HG03064 (cell line): ENCODE data around the gene ADIPOR1.
A peak's percentile ranks its signal among the peaks of the same experiment; 100 is the strongest.
"Not testable (repeated sequence)": the region's sequence is repeated elsewhere in the genome, so short reads cannot be mapped to it uniquely, and the experiment has no call there.

Experiments used
- ATAC-seq: cut with Tn5 transposase; IDR thresholded peaks from one replicate; pipeline ENCODE4 v1.9.1; 2021; ENCODE audit warnings: low read depth; ENCODE audit not compliant: unreplicated experiment

Gene ADIPOR1

DNA sequence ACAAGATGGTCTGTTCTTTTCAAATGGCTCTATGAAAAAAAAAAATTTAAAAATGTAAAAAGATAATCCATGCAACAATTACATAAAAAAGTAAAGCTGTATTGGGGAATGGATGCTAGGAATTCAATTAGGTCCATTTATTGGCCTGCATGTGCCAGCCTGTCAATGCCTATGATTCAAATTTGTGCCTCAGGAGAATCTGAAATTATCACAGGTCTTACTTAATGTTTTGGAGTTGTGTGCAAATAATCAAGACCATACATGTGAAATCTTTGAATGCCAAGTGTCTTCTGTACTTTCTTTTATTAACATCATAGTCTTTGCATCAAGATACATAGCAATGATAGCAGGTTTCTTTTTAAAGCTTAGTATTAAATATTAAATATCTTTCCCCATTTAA is 17.6 kb downstream of the ADIPOR1 start:
- no peak for ATAC-seq

GRCh38 chr1:202938287-202938925 is 19.7 kb downstream of the ADIPOR1 start:
- no peak for ATAC-seq

GRCh38 chr1:202936409-202936808 is 21.7 kb downstream of the ADIPOR1 start:
- not testable (repeated sequence) for ATAC-seq

DNA sequence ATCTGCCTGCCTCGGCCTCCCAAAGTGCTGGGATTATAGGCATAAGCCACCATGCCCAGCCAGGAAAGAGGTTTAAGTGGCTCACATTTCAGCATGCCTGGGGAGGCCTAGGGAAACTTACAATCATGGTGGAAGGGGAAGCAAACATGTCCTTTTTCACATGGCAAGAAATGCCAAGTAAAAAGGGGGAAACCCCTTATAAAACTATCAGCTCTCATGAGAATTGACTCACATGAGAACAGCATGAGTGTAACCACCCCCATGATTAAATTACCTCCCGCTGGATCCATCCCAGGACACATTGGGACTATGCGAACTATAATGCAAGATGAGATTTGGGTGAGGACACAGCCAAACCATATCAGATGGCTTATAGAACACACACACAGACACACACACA is 22.3 kb downstream of the ADIPOR1 start:
- ATAC-seq, result no peak

DNA sequence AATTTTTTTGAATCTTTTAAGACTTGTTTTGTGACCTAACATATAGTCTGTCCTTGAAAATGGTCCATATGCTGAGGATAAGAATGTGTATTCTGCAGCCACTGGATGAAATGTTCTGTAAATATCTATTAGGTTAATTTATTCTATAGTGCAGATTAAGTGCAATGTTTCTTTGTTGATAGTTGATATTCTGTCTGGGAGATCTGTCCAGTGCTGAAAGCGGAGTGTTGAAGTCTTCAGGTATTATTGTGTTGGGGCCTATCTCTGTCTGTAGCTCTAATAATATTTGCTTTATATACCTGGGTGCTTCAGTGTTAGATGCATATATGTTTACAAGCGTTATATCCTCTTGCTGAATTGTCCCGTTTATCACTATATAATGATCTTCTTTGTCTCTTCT is 23.4 kb downstream of the ADIPOR1 start:
- no peak for ATAC-seq

DNA sequence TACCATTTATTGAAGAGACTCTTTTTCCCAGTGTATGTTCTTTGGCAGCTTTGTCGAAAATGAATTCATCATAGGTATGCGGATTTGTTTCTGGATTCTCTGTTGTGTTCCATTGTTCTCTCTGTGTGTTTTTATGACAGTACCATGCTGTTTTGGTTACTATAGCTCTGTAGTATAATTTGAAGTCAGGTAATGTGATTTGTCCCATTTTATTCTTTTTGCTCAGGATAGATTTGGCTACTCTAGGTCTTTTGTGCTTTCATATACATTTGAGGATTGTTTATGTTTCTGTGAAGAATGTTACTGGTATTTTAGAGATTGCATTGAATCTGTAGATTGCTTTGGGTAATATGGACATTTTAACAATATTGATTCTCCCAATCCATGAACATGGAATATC is 25.6 kb downstream of the ADIPOR1 start:
- no peak for ATAC-seq

DNA sequence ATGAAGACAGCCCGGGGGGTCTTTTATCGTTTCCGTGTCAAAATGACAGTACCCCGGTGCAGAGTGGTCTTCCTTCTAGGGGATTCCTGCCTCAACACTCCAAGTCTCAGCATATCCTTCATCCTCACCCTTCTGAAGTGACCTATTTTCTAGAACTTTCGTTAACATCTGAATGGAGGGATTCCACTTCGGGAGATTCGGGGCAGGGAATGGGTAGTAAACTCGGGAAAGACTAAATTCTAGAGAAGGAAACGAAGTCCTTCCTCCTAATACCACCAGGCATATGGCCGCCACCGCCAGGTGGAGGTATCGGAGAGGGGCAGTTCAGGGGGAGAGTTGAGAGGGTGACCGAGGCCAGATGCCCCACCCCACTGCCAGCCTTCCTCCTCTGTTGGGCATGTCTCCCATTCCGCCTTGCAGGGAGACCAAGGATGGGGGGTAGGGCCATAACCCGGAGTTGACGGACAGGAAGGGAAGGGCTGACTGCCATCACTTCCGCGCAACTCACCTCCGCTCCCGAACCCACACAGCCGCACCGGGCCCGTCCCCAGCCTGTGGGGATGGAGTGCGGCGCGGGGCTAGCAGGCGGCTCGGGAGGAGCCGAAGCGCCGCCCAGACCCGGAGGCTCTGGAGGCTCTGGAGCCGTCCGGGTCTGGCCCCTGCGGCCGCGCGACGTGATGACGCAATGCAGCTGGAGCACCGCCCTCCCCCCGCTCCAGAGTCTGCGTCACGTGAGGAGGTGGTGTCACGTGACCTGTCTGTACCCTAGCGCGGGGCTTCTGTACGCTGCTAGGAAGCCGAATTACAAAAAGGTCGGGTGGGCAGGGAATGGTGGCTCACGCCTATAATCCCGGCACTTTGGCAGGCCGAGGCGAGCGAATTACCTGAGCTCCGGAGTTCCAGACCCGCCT is 31.3 kb downstream of the ADIPOR1 start, which contains the start of gene KLHL12:
KLHL12 (minus strand) TSS at position 654 of the 911 bp plus-strand sequence. CDS start 2,072 bp downstream, outside the sequence.
- ATAC-seq, result peak; percentile 92

DNA sequence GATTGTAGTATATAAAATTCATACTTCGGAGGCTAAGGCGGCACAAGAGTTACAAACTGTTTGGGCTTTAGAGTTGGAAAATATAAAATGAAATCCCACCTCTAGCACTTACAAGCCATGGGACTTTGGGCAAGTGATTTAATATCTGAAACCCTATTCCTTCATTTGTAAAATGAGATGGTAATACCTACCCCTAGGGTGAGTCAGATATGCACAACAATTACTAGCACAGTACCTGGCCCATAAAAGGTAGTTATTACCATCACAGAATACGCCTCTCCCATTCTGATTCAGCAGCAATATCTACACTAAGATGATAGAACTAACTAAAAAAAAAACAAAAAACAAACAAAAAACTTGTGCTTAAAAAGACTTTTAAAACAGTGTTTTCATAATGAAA is 34.6 kb downstream of the ADIPOR1 start:
- no peak for ATAC-seq

DNA sequence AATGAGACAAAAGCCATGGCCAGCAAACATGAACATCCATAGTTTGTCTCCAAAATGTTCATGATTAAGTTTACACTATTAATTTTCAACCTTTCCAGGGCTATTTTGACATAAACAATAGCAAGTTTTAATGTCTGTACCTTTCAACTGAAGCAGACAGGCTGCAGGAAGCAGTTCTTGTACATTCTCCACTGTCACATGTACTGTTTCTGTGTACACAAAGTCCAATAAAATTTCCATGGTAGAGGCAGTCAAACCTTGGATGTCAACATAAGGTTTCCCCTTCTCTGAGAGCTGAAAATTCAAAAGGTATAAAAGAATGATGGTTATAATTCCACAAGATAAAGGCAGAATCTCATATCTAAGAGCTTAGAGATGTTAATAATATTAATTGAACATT is 38.5 kb downstream of the ADIPOR1 start:
- no peak for ATAC-seq

DNA sequence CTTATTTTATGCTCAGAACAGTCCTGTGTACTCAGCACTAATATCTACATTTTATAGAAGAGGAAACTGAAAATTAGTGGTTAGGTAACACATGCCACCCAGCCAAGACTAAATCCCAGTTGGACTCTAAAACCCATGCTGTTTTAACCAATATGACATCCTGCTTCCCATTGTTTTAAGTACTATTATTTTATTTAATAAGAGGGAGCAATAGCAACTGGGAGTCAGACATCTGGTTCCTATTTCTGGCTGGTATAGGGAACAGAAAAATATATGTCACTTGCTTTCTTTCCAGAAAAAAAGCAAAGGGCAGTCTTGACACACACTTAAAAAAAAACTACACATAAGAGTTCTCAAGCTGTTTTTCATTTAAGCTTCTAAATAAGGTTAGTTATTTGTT is 43.0 kb downstream of the ADIPOR1 start:
- no peak for ATAC-seq

DNA sequence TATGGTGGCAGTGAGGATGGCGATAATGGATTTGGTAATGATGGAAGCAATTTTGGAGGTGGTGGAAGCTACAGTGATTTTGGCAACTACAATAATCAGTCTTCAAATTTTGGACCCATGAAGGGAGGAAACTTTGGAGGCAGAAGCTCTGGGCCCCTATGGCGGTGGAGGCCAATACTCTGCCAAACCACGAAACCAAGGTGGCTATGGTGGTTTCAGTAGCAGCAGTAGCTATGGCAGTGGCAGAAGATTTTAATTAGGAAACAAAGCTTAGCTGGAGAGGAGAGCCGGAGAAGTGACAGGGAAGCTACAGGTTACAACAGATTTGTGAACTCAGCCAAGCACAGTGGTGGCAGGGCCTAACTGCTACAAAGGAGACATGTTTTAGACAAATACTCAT is 45.6 kb downstream of the ADIPOR1 start:
- not testable (repeated sequence) for ATAC-seq

DNA sequence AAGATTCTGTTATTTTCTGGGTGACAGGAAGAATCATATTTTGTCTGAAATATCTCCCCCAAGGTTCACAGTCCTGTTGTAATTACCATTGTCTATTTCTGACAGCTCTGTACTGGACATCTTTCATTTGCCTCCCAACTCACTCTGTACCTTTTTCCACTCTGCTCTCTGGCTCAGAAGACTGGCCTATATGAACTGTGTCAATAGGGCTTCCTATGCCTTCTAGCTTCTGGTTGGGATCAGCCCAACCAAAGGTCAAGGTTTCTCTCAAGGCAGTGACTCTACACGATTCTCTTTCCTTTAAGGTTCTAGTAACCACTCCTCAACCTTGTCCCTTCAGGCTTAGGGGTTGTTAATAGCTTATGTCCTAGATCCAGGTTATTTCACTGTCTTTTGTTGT is 48.6 kb downstream of the ADIPOR1 start:
- no peak for ATAC-seq

GRCh38 chr1:202908998-202909397 is 49.1 kb downstream of the ADIPOR1 start:
- ATAC-seq, result no peak

GRCh38 chr1:202905331-202905730 is 52.8 kb downstream of the ADIPOR1 start:
- no peak for ATAC-seq

- ATAC-seq, result not testable (repeated sequence)
Measured at GRCh38 chr1:202903808-202904207, 54.3 kb downstream of the ADIPOR1 start.

DNA sequence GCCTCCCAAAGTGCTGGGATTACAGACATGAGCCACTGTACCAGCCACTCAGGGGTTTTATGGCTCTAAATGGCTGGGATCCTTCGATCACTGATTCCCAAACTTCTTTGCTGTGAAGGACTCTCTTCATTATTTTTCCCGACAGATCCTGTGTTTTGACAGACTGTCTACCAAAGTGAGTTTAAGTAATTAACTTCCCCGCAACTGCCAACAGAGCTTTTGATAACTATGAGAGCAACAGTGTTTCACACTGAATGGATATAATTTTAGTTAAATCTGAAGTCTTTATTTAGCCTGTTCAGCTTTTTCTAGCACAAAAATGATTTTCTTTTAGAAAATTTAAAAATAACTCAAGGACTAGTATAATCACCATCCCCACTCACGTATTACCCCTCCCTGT is 56.6 kb downstream of the ADIPOR1 start:
- no peak for ATAC-seq

DNA sequence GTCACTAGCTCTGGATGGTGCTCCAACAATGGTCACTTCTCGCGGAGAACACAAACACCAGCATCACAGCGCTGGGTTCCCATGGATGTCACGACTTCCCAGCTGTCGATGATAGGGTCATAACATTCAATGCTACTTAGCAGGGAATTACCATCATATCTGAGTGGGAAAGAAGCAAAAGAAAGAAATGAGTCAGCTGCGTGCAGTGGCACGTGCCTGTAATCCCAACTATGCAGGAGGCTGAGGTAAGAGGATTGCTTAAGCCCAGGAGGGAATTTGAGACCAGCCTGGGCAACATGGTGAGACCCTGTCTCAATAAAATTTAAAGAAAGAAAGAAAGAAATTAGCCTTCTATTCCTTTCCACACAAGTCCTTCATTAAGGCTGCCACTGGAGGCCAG is 65.6 kb downstream of the ADIPOR1 start:
- no peak for ATAC-seq
